Suppressor macrophage (primary cell): ENCODE data around the gene HEXIM1.

Source experiments
- DNase-seq, 4 experiments: peaks; one replicate each; pipeline ENCODE4 v3.0.0-alpha.2; 2020 to 2022

Gene HEXIM1

DNA sequence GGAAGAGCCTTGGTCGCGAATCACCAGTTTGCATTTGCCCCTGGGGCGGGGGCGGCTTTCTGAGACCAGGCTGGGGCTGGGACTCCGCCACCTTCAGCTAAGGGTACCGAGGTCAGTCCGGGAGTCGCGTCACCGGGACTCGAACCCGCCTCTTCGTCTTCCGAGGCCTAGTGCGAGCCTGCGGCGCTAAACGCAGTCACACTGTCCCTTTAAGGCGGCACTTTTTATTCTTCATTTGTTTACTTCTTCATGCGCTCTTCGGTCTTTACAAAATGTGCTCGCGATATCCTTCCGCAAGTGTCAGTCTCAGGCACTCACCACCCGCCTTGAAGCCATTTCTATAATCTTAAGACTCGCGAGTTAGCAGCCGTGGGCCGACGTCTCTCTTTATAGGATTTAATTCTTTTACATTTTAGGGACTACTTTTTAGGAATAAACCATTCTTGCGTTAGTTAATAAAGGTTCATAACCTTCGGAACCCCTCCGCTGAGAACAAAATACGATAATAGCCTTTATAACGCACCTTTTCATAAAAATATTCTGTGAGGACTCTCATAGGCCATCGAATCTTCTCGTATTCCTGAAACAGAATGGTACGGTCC, 593 bp upstream of the HEXIM1 start:
- peak; percentile 86 to 94 (median 91) for DNase-seq

DNA sequence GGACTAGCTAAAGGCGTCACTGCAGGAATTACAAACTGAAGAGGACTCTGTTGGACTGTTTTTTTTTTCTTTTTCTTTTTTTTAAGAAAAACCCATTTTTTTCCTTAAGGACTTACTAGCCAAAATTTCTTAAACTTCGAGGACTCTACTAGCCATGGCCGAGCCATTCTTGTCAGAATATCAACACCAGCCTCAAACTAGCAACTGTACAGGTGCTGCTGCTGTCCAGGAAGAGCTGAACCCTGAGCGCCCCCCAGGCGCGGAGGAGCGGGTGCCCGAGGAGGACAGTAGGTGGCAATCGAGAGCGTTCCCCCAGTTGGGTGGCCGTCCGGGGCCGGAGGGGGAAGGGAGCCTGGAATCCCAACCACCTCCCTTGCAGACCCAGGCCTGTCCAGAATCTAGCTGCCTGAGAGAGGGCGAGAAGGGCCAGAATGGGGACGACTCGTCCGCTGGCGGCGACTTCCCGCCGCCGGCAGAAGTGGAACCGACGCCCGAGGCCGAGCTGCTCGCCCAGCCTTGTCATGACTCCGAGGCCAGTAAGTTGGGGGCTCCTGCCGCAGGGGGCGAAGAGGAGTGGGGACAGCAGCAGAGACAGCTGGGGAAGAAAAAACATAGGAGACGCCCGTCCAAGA, 878 bp downstream of the HEXIM1 start:
- peak; percentile 69 to 90 (median 80) for DNase-seq

DNA sequence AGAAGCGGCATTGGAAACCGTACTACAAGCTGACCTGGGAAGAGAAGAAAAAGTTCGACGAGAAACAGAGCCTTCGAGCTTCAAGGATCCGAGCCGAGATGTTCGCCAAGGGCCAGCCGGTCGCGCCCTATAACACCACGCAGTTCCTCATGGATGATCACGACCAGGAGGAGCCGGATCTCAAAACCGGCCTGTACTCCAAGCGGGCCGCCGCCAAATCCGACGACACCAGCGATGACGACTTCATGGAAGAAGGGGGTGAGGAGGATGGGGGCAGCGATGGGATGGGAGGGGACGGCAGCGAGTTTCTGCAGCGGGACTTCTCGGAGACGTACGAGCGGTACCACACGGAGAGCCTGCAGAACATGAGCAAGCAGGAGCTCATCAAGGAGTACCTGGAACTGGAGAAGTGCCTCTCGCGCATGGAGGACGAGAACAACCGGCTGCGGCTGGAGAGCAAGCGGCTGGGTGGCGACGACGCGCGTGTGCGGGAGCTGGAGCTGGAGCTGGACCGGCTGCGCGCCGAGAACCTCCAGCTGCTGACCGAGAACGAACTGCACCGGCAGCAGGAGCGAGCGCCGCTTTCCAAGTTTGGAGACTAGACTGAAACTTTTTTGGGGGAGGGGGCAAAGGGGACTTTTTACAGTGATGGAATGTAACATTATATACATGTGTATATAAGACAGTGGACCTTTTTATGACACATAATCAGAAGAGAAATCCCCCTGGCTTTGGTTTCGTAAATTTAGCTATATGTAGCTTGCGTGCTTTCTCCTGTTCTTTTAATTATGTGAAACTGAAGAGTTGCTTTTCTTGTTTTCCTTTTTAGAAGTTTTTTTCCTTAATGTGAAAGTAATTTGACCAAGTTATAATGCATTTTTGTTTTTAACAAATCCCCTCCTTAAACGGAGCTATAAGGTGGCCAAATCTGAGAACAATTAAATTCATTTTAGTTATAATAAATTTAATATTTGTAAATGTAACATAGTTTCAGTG, 1.7 kb downstream of the HEXIM1 start:
- DNase-seq, result peak; percentile 54 to 76 (median 66)

DNA sequence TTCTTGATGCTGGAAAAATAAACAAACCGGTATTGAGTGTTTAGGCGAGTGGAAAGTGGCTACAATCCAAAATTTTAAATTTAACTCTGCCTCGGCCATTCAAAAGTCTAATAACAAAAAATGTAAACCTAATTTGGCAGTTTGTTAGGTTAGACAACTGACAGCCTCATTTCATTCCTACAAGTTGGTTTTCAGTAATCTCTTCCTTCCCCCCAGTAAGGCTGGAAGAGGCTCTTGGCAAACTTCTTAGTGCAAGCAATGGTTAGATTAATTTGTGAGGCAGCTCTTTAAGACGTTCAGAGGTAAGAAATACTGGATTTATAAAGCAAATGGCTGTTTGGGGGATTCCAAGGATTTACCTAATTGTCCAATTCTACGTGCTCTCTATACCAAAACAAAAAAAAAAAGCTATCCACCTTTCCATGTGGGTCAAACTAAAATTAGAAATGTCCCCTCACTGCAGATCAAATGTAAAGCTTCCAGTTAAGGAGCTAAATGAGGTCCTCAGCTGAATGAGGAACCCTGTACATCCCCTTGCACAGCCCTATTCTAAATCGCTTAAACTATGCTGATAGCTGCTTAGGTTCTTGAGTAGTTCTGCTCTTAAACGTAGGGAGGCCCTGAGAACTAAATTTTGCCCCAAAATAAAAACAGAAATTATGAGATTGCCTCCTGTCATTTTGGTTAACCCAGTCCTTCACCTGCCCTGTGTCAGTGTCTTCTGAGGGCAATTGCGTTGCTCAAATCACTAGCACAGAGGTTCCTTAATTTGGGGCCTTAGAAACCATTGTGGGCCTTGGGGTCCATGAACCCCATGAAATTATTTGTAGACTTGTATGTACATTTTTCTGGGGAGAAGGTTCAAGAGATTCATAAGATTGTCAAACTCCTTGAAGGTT, 2.9 kb downstream of the HEXIM1 start:
- peak in 3 of 4 experiments; percentile 33 to 62 (median 51) for DNase-seq

DNA sequence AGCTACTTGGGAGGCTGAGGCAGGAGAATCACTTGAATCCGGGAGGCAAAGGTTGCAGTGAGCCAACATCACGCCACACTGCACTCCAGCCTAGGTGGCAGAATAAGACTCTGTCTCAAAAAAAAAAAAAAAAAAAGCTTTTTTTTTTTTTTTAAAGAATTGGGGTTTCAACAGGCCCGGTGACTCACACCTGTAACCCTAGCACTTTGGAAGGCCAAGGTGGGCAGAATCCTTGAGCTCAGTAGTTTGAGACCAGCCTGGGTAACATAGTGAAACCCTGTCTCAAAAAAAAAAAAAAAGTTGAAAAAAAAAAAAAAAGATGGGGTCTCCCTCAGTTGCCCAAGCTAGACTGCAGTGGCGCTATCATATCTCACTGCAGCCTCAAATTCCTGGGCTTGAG, 6.8 kb downstream of the HEXIM1 start:
- DNase-seq, result no peak

DNA sequence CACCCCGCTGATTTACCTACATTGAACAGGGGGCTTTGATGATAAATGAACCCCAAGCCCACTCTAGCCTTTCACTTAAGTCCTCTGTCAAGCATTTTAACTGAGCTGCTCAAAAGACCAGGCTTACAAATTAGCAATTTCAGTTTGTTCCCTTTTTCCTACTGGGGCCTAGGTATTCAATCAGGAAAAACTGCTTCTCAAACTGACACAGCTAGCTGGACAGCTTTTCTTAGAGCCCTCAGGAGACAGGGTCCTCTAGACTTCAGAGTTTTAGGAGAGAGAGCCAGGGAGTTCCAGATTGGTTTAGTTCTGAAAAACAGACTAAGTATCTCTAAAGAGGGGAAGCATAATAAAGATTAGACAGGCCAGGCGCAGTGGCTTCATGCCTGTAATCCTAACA, 7.2 kb downstream of the HEXIM1 start:
- no peak for DNase-seq

DNA sequence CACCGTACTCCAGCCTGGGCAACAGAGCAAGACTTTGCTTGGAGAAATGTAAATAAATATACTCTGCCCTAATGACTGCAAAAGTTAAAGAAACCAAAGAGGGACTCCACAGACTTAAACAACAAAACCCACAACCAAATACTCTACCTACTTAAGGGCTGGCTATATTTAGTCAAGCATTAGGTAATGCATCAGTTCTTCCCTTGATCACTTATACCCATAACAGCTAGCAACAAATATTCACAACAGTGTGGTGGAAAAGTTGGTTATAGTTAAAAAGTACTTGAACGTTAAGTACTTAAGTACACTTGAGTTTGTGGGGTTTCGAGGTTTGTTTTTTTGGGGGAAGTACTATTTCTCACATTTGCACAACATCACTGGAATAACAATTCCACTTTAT, 8.0 kb downstream of the HEXIM1 start:
- DNase-seq, result no peak

DNA sequence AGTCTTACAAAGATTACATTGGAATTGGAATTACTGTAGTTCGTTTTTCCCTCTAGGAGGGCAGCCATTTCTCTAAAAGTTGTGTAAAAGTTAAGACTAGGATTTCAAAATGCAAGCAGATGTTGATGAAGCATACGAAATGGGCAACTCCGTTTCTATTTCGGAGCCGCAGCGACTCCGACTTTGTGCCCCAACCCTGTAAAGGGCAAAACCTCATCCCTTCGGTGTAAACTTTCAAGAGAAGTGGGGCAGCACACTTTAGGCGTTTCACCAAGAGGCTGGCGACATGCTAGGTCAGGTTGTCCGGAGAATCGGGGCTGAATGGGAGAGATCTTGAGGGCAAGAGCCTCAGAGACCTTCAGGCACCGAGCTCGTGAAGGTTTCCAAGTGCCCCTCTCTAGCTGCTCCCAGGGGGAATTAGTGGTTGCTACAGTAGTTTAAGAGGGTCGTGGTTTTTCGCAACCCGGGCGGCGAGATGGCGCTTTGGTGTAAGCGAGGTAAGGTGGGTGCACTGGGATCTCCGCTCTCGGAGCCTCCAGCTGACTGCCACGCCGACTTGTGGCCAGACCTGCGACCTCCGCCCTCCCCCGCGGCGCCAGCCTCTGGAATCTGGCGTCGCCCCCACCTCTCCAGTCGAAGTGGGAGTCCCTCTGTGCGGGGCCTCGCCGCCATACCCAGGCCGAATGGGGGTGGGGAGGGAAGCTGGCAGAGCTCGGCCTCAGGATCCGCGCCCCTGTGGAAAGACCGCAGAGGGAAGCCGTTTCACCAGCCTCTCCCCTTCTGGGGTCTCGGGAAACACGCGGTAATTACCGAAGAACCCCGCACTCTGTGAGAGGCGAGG, 12.4 kb downstream of the HEXIM1 start:
- DNase-seq, result peak; percentile 51 to 79 (median 66)

- peak; percentile 99 to 100 (median 100) for DNase-seq
These were observed 13.2 kb downstream of the HEXIM1 start, which contains the start of gene HEXIM2 for GRCh38 chr17:45161288-45162024. HEXIM2 (plus strand) TSS chr17:45161875; CDS start chr17:45162794, 919 bp downstream.

GRCh38 chr17:45162025-45162687, 13.9 kb downstream of the HEXIM1 start:
- peak in 1 of 4 experiments; percentile 22 for DNase-seq

DNA sequence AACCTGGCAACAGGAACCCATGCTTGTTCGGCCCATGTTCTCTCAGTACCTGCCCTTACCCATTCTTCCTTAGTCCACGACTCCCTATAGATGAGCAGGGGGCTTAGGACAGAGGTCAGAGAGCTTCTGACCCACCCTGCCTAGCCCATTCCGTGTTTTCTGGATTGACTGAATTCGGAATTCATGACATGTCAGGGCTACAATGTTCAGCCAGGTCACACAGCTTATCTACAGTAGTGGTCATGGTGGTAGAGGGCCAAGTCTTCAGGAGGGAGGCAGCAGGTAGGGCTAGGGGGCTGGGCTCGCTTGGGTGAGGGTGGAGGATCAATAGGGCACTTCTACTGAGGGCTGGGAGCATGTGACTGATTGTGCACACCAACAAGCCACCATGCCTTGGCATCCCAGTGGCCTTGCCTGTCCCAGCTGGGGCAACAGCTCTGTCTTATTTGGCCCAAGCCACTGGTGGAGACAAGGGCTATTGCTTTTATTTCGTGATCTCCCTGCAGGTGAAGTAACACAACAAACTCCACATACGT, 16.5 kb downstream of the HEXIM1 start:
- no peak for DNase-seq

- DNase-seq, result no peak
These were observed 20.9 kb downstream of the HEXIM1 start for GRCh38 chr17:45168991-45169752.

DNA sequence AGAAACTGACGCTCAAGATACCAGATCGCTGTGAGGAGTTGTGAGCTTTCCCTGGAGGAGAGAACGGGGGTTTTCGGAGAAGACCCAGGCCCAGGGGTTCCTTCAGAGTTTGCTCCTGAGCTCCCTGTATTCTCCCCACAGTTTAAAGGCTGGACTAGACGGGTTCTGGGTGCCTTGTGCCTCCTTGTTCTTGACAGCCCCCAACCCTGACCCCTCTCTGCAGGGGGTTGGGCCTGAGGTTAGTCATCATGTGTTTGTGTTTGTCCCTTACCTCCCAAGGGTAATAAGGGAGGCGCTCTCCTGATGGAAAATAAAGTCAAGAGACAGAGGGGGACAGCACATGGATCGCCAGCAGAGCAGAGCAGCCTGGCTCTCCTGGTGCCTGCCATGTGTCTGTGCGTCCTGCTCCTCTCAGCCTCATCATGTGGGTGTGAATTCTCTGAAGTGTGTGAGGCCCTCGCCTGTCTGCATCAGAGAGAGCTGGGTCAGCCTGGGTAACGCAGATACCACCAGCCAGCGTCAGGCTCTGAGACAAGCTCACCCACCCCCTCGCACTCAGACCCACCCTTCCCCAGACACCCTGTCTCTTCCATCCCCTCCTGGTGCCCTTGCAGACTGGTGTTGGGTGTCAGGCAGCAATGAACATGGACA, 22.1 kb downstream of the HEXIM1 start:
- DNase-seq, result no peak

GRCh38 chr17:45170931-45171337, 22.7 kb downstream of the HEXIM1 start:
- DNase-seq, result peak; percentile 27 to 48 (median 42)

DNA sequence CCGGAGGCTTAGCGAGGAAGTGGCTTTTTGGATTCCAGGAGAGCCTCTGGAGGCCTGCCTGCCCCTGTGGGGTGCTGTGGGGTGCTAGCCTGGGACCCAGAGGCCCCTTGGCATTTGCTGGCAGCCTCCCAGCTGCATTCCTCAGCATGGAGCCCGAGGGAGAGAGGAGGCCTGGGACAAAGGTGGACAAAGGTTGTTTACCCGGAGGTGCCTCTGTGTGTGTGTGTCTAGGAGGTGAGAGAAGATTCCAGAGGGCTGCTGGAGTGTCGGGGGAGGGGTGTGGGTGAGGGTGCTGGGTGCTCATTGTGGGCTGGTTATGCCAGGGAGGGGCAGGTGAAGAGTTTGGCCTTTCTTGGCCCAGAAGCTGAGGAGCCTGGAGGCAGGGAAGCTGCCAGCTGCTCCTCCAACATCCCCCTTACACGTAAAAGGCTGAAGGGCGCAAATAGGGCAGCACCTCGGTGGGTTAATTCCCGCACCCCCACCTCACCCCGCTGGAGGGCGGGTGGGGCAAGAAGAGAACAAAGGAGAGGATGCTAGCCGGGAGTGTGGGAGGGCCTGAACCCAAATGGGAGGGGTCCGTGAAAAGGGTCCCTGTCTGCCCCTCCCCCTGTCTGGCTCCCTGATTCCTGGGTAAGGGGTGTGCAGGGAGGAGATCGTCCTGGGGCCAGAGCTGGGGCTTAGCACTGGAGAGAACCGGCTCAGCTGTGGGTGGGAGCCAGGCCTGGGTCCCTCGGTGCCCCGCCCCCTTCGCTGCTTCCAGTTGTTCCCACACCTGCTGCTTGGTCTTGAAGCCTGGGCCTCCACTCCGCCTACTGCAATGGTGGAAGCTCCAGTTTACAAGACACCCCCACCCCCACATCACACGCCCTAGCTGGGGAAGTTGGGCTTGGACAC, 23.3 kb downstream of the HEXIM1 start:
- peak; percentile 13 to 73 (median 54) for DNase-seq

DNA sequence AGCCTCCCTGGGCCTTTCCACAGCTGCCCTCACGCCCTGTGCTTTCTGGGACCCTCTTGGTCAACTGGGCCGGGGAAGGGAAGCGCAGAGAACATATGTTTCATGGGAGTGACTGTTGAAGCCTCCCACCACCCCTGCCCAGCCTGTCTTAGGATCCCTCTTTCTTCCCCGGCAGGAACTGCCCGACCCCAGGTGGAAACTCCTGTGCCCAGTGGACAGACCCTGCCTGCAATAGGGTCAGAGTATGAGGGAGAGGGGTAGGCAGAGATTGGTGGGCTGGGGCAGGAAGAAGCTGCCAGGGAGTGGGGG, 23.9 kb downstream of the HEXIM1 start:
- DNase-seq, result no peak
